ENCODE data around the gene IL4. TPM values are rescaled to one million over a fixed set of nuclear protein-coding genes. Genes with fewer than 3 reads are reported as not detected.

Gene IL4
- total and polyA plus RNA-seq, 9 of the 15 experiments (the other 6 are each of a cell fraction or from before 2014, with no cell fraction given) = 0.22 to 0.62 TPM; not detected in 7

DNA sequence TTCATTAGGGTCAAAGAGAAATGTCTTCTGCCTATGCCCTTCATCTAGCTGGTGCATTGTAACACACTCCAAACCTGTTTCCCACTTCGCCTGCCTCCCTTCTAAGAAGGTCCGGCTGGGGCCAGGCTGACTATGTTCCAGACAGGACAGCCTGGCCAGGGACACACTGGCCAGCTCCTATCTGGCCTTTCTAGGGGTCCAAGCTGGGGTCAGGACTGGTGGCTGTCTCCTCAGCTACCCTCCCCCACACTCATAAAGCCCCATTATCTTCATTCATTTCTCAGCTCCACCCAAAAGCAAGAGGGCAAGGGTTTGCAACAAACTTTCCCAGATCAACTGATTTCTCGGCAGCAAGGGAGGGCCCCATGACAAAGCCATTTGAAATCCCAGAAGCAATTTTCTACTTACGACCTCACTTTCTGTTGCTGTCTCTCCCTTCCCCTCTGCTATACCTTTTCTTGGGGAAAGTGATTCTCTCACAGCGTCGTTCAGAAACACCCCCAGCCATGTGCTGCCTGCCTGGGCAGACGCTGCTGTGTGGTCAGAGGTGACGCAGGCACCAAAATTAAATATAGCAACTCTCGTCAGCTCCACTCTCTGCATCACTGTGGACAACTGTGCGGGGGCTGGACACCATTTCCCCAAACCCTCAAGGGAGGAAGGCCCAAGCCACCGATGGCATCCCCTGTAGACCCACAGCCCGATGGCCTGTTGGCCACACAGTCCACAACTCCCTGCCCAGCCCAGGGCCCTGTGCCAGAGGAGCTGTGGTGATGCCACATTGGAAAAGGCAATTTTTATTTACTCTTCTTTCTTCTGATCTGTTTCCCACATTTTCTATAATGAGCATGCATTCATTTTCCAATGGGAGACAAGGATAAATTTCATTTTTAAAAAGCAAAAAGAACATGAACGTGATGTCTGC, 9.8 kb upstream of the IL4 start (continued):
- TF ChIP-seq, protein P1, sequence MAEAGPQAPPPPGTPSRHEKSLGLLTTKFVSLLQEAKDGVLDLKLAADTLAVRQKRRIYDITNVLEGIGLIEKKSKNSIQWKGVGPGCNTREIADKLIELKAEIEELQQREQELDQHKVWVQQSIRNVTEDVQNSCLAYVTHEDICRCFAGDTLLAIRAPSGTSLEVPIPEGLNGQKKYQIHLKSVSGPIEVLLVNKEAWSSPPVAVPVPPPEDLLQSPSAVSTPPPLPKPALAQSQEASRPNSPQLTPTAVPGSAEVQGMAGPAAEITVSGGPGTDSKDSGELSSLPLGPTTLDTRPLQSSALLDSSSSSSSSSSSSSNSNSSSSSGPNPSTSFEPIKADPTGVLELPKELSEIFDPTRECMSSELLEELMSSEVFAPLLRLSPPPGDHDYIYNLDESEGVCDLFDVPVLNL (CRISPR knock-in tag; IDR thresholded peaks at IDR 0.05; ENCODE audit: low read depth) = no peak
- TF ChIP-seq ZNF589 (CRISPR knock-in tag; IDR thresholded peaks at IDR 0.05; ENCODE audit: low read depth) (peak; percentile 90), U2AF2 (optimal IDR thresholded peaks at IDR 0.05; ENCODE audit: low read depth, low read length) (no peak), SOX6 (IDR thresholded peaks at IDR 0.05) (peak; percentile 74), STAT5A (IDR thresholded peaks at IDR 0.05; ENCODE audit: borderline replicate concordance, low read length) (no peak), SUPT5H (IDR thresholded peaks at IDR 0.05) (no peak), ZNF668 (CRISPR knock-in tag; IDR thresholded peaks at IDR 0.05) (peak; percentile 48; the same call in 1 of the 2 replicates), CREB1 (IDR thresholded peaks at IDR 0.05) (0 out of 2 replicates have a peak, but pooled peaks have one; percentile 55), CREB1 (CRISPR knock-in tag; IDR thresholded peaks at IDR 0.05) (peak; percentile 38; the same call in 1 of the 2 replicates), GTF2A2 (tag; IDR thresholded peaks at IDR 0.05) (peak; percentile 48; the same call in 1 of the 2 replicates), KDM5B (IDR thresholded peaks at IDR 0.05; ENCODE audit: insufficient replicate concordance, low read depth, low read length) (peak; percentile 6), NFE2 (IDR thresholded peaks at IDR 0.05; ENCODE audit: low read depth) (peak; percentile 64), NRF1 (conservative IDR thresholded peaks at IDR 0.05 in 1 of 2, IDR thresholded peaks at IDR 0.05 in 1 of 2) (no peak; a peak in 1 of 4 replicates), TAF7 (tag; IDR thresholded peaks at IDR 0.05) (no peak), ZBTB7A (IDR thresholded peaks at IDR 0.05; ENCODE audit: borderline replicate concordance, control insufficient read depth, low read depth, low read length) (peak; percentile 53; the same call in 1 of the 2 replicates), ATF7 (IDR thresholded peaks at IDR 0.05) (peak; percentile 33; the same call in 1 of the 2 replicates), ZNF561 (CRISPR knock-in tag; conservative IDR thresholded peaks at IDR 0.05) (peak; percentile 52; the same call in 1 of the 2 replicates), XRCC3 (IDR thresholded peaks at IDR 0.05) (no peak), CBX3 (IDR thresholded peaks at IDR 0.05; ENCODE audit: borderline replicate concordance in 1 of 2, low read length in 2 of 2) (no peak; a peak in 1 of 3 replicates)
- TF ChIP-seq, protein P2, sequence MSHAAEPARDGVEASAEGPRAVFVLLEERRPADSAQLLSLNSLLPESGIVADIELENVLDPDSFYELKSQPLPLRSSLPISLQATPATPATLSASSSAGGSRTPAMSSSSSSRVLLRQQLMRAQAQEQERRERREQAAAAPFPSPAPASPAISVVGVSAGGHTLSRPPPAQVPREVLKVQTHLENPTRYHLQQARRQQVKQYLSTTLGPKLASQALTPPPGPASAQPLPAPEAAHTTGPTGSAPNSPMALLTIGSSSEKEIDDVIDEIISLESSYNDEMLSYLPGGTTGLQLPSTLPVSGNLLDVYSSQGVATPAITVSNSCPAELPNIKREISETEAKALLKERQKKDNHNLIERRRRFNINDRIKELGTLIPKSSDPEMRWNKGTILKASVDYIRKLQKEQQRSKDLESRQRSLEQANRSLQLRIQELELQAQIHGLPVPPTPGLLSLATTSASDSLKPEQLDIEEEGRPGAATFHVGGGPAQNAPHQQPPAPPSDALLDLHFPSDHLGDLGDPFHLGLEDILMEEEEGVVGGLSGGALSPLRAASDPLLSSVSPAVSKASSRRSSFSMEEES (CRISPR knock-in tag; IDR thresholded peaks at IDR 0.05) = no peak
- TF ChIP-seq, protein P3, sequence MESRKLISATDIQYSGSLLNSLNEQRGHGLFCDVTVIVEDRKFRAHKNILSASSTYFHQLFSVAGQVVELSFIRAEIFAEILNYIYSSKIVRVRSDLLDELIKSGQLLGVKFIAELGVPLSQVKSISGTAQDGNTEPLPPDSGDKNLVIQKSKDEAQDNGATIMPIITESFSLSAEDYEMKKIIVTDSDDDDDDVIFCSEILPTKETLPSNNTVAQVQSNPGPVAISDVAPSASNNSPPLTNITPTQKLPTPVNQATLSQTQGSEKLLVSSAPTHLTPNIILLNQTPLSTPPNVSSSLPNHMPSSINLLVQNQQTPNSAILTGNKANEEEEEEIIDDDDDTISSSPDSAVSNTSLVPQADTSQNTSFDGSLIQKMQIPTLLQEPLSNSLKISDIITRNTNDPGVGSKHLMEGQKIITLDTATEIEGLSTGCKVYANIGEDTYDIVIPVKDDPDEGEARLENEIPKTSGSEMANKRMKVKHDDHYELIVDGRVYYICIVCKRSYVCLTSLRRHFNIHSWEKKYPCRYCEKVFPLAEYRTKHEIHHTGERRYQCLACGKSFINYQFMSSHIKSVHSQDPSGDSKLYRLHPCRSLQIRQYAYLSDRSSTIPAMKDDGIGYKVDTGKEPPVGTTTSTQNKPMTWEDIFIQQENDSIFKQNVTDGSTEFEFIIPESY (CRISPR knock-in tag; IDR thresholded peaks at IDR 0.05) = peak; percentile 40; the same call in 1 of the 2 replicates
- TF ChIP-seq, protein P4, sequence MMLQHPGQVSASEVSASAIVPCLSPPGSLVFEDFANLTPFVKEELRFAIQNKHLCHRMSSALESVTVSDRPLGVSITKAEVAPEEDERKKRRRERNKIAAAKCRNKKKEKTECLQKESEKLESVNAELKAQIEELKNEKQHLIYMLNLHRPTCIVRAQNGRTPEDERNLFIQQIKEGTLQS (IDR thresholded peaks at IDR 0.05) = peak; percentile 41
- TF ChIP-seq, protein P4 (CRISPR knock-in tag; conservative IDR thresholded peaks at IDR 0.05) = peak; percentile 57; the same call in 1 of the 2 replicates

Data from K562 (cell line).